Spleen (tissue), 13 donors: Measurements from ENCODE around the gene RFPL4AL1. TPM values are rescaled to one million over a fixed set of nuclear protein-coding genes. Genes with fewer than 3 reads are reported as not detected.
"Not testable (repeated sequence)": the region's sequence is repeated elsewhere in the genome, so short reads cannot be mapped to it uniquely, and the experiment has no call there.

ENCODE experiments used
- DNase-seq: peaks from one replicate; pipeline ENCODE4 v3.0.0-alpha.2; 2020
- H3K27ac ChIP-seq, 8 donors: fragments of 200-600 bp; sonication (generic) in 7 of 8; 1 replicate in 4 of 8; 2 replicates in 4 of 8; pipeline versions ENCODE4 v1.5.0 to v1.8.0; 2016 to 2021; ENCODE audit warnings: inconsistent platforms in 4 of 8, mild to moderate bottlenecking in 4 of 8, moderate library complexity in 1 of 8
- H3K27me3 ChIP-seq, 7 donors: fragments of 200-600 bp; sonication (generic) in 6 of 7; replicated peaks in 1 of 7; 1 replicate in 4 of 7; 2 replicates in 3 of 7; pipeline versions ENCODE4 v1.5.0 to v1.8.0; 2016 to 2021; ENCODE audit warnings: inconsistent platforms in 3 of 7, mild to moderate bottlenecking in 1 of 7
- H3K36me3 ChIP-seq, 6 donors: fragments of 200-600 bp; sonication (generic) in 5 of 6; 1 replicate in 4 of 6; 2 replicates in 2 of 6; pipeline versions ENCODE4 v1.5.0 to v1.8.0; 2016 to 2021; ENCODE audit warnings: inconsistent platforms in 2 of 6
- H3K4me1 ChIP-seq, 6 donors: fragments of 200-600 bp; sonication (generic) in 5 of 6; 1 replicate in 3 of 6; 2 replicates in 3 of 6; pipeline versions ENCODE4 v1.5.0 to v1.8.0; 2016 to 2021; ENCODE audit warnings: inconsistent platforms in 3 of 6
- H3K4me3 ChIP-seq, 8 donors: fragments of 200-600 bp; sonication (generic) in 7 of 8; 1 replicate in 4 of 8; 2 replicates in 4 of 8; pipeline versions ENCODE4 v1.5.0 to v1.8.0; 2016 to 2021; ENCODE audit warnings: inconsistent platforms in 4 of 8, mild to moderate bottlenecking in 4 of 8, moderate library complexity in 2 of 8
- H3K9me3 ChIP-seq, 8 donors: fragments of 200-600 bp; sonication (generic) in 7 of 8; 1 replicate in 4 of 8; 2 replicates in 4 of 8; pipeline versions ENCODE4 v1.5.0 to v1.8.0; 2016 to 2021; ENCODE audit warnings: inconsistent platforms in 4 of 8
- POLR2A ChIP-seq, 3 donors: fragments of 450-650 bp; IDR thresholded peaks; one replicate each; pipeline ENCODE4 v1.5.1; 2017; ENCODE audit warnings: antibody characterized with exemption in 3 of 3, mild to moderate bottlenecking in 1 of 3
- POLR2AphosphoS5 ChIP-seq, 3 donors: sonication (generic); formaldehyde crosslinking; IDR thresholded peaks; one replicate each; pipeline ENCODE4 v1.5.1; 2017; ENCODE audit warnings: antibody characterized with exemption in 3 of 3
- WGBS, 5 donors: extraction: QIAGEN DNeasy Blood & Tissue Kit in 3 of 5; methylation state at CpG; one replicate each; pipeline versions ENCODE4 v1.1.5 to v1.1.7; 2013 to 2018; 5-methylcytosine and 5-hydroxymethylcytosine counted together
- intact Hi-C: fragments of 100-400 bp; cut with DNase I; formaldehyde crosslinking; loops from one replicate; pipeline ENCODE4 v1.15.0; 2023; ENCODE audit warnings: low total_unique reads
- long read RNA-seq, 2 donors: transcript quantifications; one replicate each; lab custom pipeline, GENCODE V29; 2026
- polyA plus RNA-seq, 3 donors: library from polyadenylated mRNA; stranded (reverse); fragments of 200-250 nt; gene quantifications; one replicate each; pipeline ENCODE4 v1.2.1, GENCODE V29; 2013
- total RNA-seq, 7 donors: library from RNA; depleted of rRNA in 3 of 7; stranded (reverse); fragments of >200 nt in 3 of 7; fragmentation: NEBNext Ultra II Directional in 4 of 7; extraction: Animal tissue kit (Norgen Biotek cat#: 25700) in 4 of 7; gene quantifications; one replicate each; pipeline versions ENCODE4 v1.1.0 to v1.2.1, GENCODE V29; 2016 to 2021
- TF ChIP-seq, protein P1 (sequence below), 11 experiments: fragments of 200-600 bp in 7 of 11; fragments of 450-650 bp in 4 of 11; sonication (generic) in 4 of 11; IDR thresholded peaks in 8 of 11; conservative IDR thresholded peaks in 3 of 11; 1 replicate in 7 of 11; 2 replicates in 4 of 11; pipeline versions ENCODE4 v1.4.0 to v1.8.0; 2016 to 2021; ENCODE audit warnings: antibody characterized with exemption in 11 of 11, inconsistent platforms in 4 of 11, mild to moderate bottlenecking in 1 of 11
- donor health status: healthy with polysubstance abuse.
- donor health status: DM: no; HTN: no; CAD: no; lungs with moderate emphysema.
- donor health status: DM: no; HTN: no; CAD: no.
- donor health status: Bipolar disorder and iron deficiency.
- donor health status: healthy.
- donor health status: DM: no; HTN: no; CAD: no.
- donor health status: DM: yes; HTN: yes; CAD: no.

RFPL4AL1 gene
- total RNA-seq (not detected), polyA plus RNA-seq (not detected)
- long read RNA-seq, donor 1 = 0 reads
- long read RNA-seq, donor 2 = 0 reads

DNA sequence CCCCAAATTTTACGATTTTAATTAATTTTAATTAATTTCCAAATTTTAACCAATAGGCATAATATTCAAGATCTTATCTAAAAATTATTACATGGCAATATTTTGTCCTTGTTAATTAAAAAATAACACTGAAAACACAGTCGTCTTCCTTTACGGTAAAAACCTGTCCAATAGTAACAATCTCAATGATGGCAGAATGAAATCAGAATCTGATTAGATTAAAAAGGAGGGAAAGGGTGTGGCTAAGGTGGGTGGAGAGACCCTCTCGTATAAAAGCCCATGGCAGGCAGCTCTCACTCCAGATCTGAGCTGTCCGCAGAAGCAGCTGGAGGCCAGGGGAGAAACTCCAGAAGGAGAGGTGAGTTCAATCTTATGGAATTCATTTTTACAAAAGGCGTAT, at the start of gene RFPL4AL1:
Gene RFPL4AL1 (plus strand): TSS at position 301 of the 400 bp plus-strand sequence. CDS start 2,687 bp downstream, outside the sequence.
- H3K9me3 ChIP-seq = peaks cover 0 to 21% (median 3%) of the 10 kb centered on the region in 8 donors
- H3K36me3 ChIP-seq, DNase-seq, H3K4me3 ChIP-seq, H3K27ac ChIP-seq, H3K4me1 ChIP-seq, intact Hi-C loops: not testable (repeated sequence)
- WGBS, 5 donors = 79 to 88% (median 86%) methylated on average over 5 to 6 of the region's 6 CpGs
- peaks cover 0 to 15% (median 3%) of the 10 kb centered on the region in 7 donors for H3K27me3 ChIP-seq

DNA sequence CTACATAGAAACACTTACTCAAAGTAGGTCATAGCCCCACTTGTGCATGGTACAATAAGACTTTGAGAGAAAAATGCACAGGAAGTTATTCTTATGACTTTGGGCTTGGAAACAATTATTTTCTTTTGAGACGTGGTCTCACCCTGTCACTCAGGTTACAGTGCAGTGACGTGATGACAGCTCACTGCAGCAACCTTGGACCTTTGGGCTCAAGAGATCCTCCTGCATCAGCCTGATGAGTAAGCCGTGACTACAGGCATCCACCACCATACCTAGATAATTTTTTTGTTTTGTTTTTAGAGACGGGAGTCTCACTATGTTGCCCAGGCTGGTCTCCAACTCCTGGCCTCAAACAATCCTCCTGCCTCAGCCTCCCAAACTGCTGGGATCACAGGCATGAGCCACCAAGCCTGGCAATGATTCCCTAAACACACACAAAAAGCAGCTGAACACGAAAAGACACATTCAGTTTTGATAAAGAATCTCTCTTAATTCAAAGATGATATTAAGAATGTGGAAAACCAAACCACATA, 48.6 kb upstream of the RFPL4AL1 start:
- H3K4me1 ChIP-seq = no peaks in the 10 kb centered on the region
- no peak overlapping the region for H3K27ac ChIP-seq
- intact Hi-C loops = no loop called here
- TF ChIP-seq POLR2AphosphoS5 (IDR thresholded peaks at IDR 0.05) = no peak
- TF ChIP-seq, protein P1, sequence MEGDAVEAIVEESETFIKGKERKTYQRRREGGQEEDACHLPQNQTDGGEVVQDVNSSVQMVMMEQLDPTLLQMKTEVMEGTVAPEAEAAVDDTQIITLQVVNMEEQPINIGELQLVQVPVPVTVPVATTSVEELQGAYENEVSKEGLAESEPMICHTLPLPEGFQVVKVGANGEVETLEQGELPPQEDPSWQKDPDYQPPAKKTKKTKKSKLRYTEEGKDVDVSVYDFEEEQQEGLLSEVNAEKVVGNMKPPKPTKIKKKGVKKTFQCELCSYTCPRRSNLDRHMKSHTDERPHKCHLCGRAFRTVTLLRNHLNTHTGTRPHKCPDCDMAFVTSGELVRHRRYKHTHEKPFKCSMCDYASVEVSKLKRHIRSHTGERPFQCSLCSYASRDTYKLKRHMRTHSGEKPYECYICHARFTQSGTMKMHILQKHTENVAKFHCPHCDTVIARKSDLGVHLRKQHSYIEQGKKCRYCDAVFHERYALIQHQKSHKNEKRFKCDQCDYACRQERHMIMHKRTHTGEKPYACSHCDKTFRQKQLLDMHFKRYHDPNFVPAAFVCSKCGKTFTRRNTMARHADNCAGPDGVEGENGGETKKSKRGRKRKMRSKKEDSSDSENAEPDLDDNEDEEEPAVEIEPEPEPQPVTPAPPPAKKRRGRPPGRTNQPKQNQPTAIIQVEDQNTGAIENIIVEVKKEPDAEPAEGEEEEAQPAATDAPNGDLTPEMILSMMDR (IDR thresholded peaks at IDR 0.05 in 8 of 11, conservative IDR thresholded peaks at IDR 0.05 in 3 of 11) = no peak
- TF ChIP-seq POLR2A (IDR thresholded peaks at IDR 0.05) = no peak
- 52 to 75% (median 65%) methylated on average over 5 of the region's 5 CpGs for WGBS, 5 donors
- peaks cover 0 to 53% (median 26%) of the 10 kb centered on the region in 7 donors for H3K27me3 ChIP-seq
- no peaks in the 10 kb centered on the region for H3K36me3 ChIP-seq
- DNase-seq = no peak
- H3K9me3 ChIP-seq = peaks cover 0 to 30% (median 22%) of the 10 kb centered on the region in 8 donors
- no peak overlapping the region for H3K4me3 ChIP-seq

DNA sequence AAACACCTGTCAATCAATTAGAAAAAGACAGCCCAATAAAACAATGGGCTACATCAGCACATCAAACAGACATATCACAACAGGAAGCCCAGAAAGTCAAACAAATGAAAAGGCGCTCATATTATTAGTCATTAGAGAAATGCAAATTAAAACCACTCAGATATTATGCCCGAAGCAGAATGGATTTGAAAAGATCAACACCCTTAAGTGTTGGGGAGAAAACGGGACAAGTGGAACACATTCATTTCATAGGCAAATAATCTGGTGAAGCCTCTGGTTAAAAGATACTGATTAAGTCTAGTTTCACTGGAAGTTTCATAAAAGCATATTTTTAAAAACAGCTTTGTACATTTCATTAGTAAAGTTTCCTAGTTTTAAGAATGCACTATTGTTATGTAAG, 48.1 kb upstream of the RFPL4AL1 start:
- WGBS, 5 donors = 81 to 88% (median 86%) methylated on average over 3 of the region's 3 CpGs
- intact Hi-C loops = no loop called here
- no peak for DNase-seq
- Histone ChIP-seq H3K4me3 (no peak overlapping the region), H3K36me3 (no peaks in the 10 kb centered on the region), H3K27me3 (peaks cover 0 to 53% (median 26%) of the 10 kb centered on the region in 7 donors), H3K4me1 (no peaks in the 10 kb centered on the region), H3K27ac (no peak overlapping the region), H3K9me3 (peaks cover 0 to 30% (median 22%) of the 10 kb centered on the region in 8 donors)
- TF ChIP-seq, protein P1 (IDR thresholded peaks at IDR 0.05 in 8 of 11, conservative IDR thresholded peaks at IDR 0.05 in 3 of 11) = no peak
- TF ChIP-seq POLR2AphosphoS5 (IDR thresholded peaks at IDR 0.05) (no peak), POLR2A (IDR thresholded peaks at IDR 0.05) (no peak)

DNA sequence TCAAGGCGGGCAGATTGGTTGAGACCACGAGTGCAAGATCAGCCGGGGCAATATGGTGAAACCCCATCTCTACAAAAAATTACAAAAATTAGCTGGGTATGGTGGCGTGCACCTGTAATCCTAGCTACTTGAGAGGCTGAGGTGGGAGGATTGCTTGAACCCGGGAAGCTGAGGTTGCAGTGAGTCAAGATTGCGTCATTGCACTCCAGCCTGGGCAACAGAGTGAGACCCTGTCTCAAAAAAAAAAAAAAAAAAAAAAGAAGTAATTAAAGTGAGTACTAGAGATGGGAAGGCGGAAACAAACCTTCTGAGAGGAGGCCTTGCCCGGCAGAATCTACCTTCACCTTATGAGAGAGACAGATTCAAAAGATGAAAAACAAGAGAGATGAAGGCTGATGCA, 45.4 kb upstream of the RFPL4AL1 start:
- Histone ChIP-seq H3K4me1 (no peaks in the 10 kb centered on the region), H3K9me3 (peaks cover 0 to 30% (median 22%) of the 10 kb centered on the region in 8 donors), H3K4me3 (no peak overlapping the region), H3K36me3 (no peaks in the 10 kb centered on the region), H3K27me3 (peaks cover 0 to 33% (median 20%) of the 10 kb centered on the region in 7 donors), H3K27ac (no peak overlapping the region)
- TF ChIP-seq POLR2A (IDR thresholded peaks at IDR 0.05) (no peak), POLR2AphosphoS5 (IDR thresholded peaks at IDR 0.05) (no peak)
- TF ChIP-seq, protein P1 (IDR thresholded peaks at IDR 0.05 in 8 of 11, conservative IDR thresholded peaks at IDR 0.05 in 3 of 11) = no peak
- intact Hi-C loops = no loop called here
- 85 to 93% (median 87%) methylated on average over 8 of the region's 8 CpGs for WGBS, 5 donors
- DNase-seq = no peak

DNA sequence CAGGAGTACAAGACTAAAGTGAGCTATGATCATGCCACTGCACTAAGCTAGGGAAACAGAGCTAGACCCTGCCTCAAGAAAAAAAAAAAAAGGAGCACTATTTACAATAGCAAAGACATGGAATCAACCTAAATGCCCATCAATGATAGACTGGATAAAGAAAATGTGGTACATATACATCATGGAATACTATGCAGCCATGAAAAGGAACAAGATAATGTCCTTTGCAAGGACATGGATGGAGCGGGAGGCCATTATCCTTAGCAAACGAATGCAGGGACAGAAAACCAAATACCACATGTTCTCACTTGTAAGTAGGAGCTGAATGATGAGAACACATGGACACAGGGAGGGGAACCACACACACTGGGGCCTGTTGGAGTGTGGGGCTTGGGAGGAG, 38.5 kb upstream of the RFPL4AL1 start:
- Histone ChIP-seq H3K9me3 (peaks cover 0 to 12% (median 5%) of the 10 kb centered on the region in 8 donors), H3K27me3 (peaks cover 0 to 27% (median 0%) of the 10 kb centered on the region in 7 donors)
- H3K27ac ChIP-seq, DNase-seq, H3K36me3 ChIP-seq, H3K4me1 ChIP-seq, H3K4me3 ChIP-seq, intact Hi-C loops: not testable (repeated sequence)
- WGBS, 5 donors = 74 to 87% (median 83%) methylated on average over 2 of the region's 2 CpGs
